Osteocyte (in vitro differentiated cells): Measurements from ENCODE around the gene ZNF821. TPM values are rescaled to one million over a fixed set of nuclear protein-coding genes. Genes with fewer than 3 reads are reported as not detected.
A peak's percentile ranks its signal among the peaks of the same experiment; 100 is the strongest.
"Not testable (repeated sequence)": the region's sequence is repeated elsewhere in the genome, so short reads cannot be mapped to it uniquely, and the experiment has no call there.

Experiments used
- DNase-seq: peaks from one replicate; pipeline ENCODE4 v3.0.0; 2021; ENCODE audit warnings: mixed read lengths; ENCODE audit not compliant: unreplicated experiment; ENCODE audit errors: extremely low spot score
- H3K27ac Mint-ChIP-seq: one replicate; pipeline ENCODE4 v1.8.0; 2021; ENCODE audit warnings: mild to moderate bottlenecking, mixed read lengths; ENCODE audit not compliant: unreplicated experiment
- H3K27me3 Mint-ChIP-seq: one replicate; pipeline ENCODE4 v1.8.0; 2021; ENCODE audit warnings: mixed read lengths; ENCODE audit not compliant: unreplicated experiment
- H3K36me3 Mint-ChIP-seq: one replicate; pipeline ENCODE4 v1.8.0; 2021; ENCODE audit warnings: mixed read lengths; ENCODE audit not compliant: unreplicated experiment
- H3K4me1 Mint-ChIP-seq: one replicate; pipeline ENCODE4 v1.8.0; 2021; ENCODE audit warnings: mixed read lengths; ENCODE audit not compliant: unreplicated experiment
- H3K4me3 Mint-ChIP-seq: one replicate; pipeline ENCODE4 v1.8.0; 2021; ENCODE audit warnings: mild to moderate bottlenecking, moderate library complexity, mixed read lengths; ENCODE audit not compliant: unreplicated experiment
- H3K9me3 Mint-ChIP-seq: one replicate; pipeline ENCODE4 v1.8.0; 2021; ENCODE audit warnings: mixed read lengths; ENCODE audit not compliant: unreplicated experiment
- total RNA-seq: library from RNA; stranded (reverse); gene quantifications from 2 replicates; pipeline ENCODE4 v1.2.1, GENCODE V29; 2021
- TF ChIP-seq, protein P1 (sequence below): fragments of 200-600 bp; sonication (generic); IDR thresholded peaks from 2 replicates; pipeline ENCODE4 v1.5.0; 2021; ENCODE audit warnings: antibody characterized with exemption, mild to moderate bottlenecking, moderate library complexity

ZNF821 gene
- total RNA-seq, 1 donor from 2014 or later = 14.1 TPM

- DNase-seq = no peak
- TF ChIP-seq, protein P1, sequence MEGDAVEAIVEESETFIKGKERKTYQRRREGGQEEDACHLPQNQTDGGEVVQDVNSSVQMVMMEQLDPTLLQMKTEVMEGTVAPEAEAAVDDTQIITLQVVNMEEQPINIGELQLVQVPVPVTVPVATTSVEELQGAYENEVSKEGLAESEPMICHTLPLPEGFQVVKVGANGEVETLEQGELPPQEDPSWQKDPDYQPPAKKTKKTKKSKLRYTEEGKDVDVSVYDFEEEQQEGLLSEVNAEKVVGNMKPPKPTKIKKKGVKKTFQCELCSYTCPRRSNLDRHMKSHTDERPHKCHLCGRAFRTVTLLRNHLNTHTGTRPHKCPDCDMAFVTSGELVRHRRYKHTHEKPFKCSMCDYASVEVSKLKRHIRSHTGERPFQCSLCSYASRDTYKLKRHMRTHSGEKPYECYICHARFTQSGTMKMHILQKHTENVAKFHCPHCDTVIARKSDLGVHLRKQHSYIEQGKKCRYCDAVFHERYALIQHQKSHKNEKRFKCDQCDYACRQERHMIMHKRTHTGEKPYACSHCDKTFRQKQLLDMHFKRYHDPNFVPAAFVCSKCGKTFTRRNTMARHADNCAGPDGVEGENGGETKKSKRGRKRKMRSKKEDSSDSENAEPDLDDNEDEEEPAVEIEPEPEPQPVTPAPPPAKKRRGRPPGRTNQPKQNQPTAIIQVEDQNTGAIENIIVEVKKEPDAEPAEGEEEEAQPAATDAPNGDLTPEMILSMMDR = no peak
- Mint-ChIP-seq H3K36me3 (peaks cover 52% of the 10 kb centered on the region), H3K4me1 (peaks cover 28% of the 10 kb centered on the region), H3K9me3 (no peaks in the 10 kb centered on the region), H3K27me3 (no peaks in the 10 kb centered on the region), H3K4me3 (no peak overlapping the region), H3K27ac (peak overlapping the region; percentile 5)
Observed at GRCh38 chr16:71915350-71915749, 31.4 kb upstream of the ZNF821 start.

- Mint-ChIP-seq H3K9me3 (no peaks in the 10 kb centered on the region), H3K27ac (peak overlapping the region; percentile 5), H3K27me3 (no peaks in the 10 kb centered on the region), H3K4me3 (no peak overlapping the region), H3K4me1 (peaks cover 28% of the 10 kb centered on the region), H3K36me3 (peaks cover 47% of the 10 kb centered on the region)
- no peak for DNase-seq
- TF ChIP-seq, protein P1 = no peak
Observed at GRCh38 chr16:71914802-71915201, 30.8 kb upstream of the ZNF821 start.

DNA sequence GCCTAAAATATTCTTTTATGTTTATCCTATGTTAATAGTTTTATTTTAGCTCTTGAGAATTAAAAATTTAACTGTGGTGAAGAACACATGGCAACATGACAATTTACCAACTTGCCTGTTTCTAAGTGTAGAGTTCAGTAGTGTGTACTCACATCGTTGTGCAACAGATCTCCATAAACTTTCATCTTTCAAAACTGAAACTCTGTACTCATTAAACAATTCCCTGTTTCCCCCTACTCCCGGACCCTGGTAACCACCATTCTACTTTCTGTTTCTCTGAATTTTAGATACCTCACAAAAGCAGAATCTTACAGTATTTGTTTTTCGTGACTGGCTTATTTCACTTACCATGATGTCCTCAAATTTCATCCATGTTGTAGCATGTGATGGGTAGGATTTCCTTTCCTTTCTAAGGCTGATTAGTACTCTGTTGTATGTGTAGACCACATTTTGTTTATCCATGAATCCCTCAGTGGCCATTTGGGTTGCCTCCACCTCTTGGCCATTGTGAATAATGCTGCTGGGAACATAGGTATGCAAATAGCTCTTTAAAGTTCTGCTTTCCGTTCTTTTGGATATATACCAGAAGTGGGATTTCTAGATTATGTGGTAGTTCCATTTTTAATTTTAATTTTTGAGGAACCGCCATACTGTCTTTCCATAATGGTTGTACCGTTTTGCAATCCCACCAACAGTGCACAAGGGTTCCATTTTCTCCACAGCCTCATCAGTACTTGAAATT is 28.7 kb upstream of the ZNF821 start:
- Mint-ChIP-seq H3K4me1 (peaks cover 33% of the 10 kb centered on the region), H3K4me3 (no peak overlapping the region), H3K27me3 (no peaks in the 10 kb centered on the region), H3K9me3 (no peaks in the 10 kb centered on the region), H3K36me3 (peaks cover 31% of the 10 kb centered on the region), H3K27ac (no peak overlapping the region)
- DNase-seq = no peak
- TF ChIP-seq, protein P1 = no peak

- Mint-ChIP-seq H3K36me3 (peaks cover 20% of the 10 kb centered on the region), H3K4me1 (peaks cover 29% of the 10 kb centered on the region), H3K27ac (no peak overlapping the region), H3K4me3 (no peak overlapping the region), H3K9me3 (no peaks in the 10 kb centered on the region), H3K27me3 (no peaks in the 10 kb centered on the region)
- DNase-seq = no peak
- TF ChIP-seq, protein P1 = no peak
Observed at GRCh38 chr16:71911121-71911520, 27.1 kb upstream of the ZNF821 start.

GRCh38 chr16:71905765-71906164 is 21.8 kb upstream of the ZNF821 start:
- H3K9me3 Mint-ChIP-seq, H3K36me3 Mint-ChIP-seq, H3K4me3 Mint-ChIP-seq, DNase-seq, H3K27me3 Mint-ChIP-seq, H3K27ac Mint-ChIP-seq: not testable (repeated sequence)
- H3K4me1 Mint-ChIP-seq = peaks cover 30% of the 10 kb centered on the region
